HG02938 (cell line): ENCODE measurements around the gene CDH22.

Experiments used
- ATAC-seq: cut with Tn5 transposase; IDR thresholded peaks from one replicate; pipeline ENCODE4 v1.9.1; 2021; ENCODE audit warnings: mild to moderate bottlenecking, moderate library complexity; ENCODE audit not compliant: unreplicated experiment

Gene CDH22

DNA sequence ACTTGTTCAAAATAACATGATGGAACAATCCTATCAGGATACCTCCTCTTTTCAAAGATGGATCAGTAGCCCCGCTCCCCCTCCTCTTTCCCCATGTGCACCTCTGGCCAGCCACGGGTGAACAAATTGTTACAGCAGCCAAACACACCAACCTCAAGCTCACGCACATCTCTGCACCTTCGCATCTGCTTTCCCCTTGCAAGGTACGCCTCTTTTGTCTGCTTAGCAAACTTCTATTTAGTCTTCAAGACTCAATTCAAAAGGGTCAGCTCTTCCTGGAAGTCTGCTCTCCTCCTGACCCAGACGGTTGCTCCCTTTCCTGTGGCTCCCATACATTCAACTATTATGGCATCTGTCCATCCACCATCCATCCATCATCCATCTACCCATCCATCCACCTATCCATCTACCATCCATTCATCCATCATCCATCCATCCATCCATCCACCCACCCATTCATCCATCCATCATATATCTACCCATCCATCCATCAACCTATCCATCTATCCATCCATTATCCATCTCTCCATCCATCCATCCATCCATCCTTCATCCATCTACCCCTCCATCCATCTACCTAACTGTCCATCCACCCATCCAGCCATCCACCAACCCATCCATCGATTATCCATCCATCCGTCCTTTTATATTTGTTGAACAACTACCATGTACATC lies 36.3 kb upstream of the CDH22 start:
- ATAC-seq, result no peak

DNA sequence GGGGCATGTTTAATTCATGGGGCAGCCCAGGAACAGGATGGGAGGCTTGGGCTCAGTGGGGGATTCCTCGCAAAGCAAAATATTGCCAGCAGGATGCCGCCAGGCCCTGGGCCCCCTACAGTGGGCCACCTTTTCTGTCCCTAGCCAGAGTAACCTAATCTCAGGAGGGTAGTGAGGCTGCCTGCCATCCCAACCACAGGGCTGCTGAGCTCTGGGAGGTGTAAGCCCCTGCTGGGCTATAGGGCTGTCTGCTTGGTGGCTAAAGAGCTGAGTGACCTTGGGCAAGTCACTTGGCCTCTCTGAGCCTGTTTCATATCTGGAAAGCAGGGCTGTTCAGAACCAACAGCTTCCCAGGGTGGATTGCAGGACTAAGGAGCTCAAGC lies 35.7 kb upstream of the CDH22 start:
- ATAC-seq, result no peak

DNA sequence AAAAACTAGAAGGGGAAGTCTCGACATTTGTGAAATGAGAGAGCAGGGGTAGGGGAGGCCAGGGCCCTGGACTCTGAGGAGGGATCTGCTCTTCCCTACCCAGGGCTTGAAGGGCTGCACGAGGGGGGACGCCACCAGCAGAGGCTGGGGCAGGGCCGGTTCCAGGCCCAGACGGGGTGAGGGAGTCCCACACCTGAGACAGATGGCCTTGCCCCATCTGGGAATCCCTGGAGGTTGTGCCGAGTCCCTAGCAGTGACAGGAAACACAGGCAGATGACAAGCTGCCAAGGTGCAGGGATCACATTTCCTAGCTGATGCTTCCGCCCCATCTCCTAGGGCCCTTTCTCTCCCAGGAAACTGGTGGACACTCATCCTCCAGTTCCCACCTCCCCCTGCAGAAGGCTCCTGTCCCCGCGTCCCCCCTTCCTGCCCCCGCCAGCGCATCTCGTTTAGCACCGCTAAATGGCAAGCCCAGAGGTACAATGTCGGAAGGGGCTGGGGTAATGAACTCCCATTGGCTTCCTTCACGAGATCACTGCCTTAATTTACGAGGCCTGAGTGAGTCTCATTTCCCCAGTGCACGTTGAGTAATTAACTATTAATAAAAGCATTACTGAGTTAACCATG lies 35.2 kb upstream of the CDH22 start:
- ATAC-seq, result no peak

DNA sequence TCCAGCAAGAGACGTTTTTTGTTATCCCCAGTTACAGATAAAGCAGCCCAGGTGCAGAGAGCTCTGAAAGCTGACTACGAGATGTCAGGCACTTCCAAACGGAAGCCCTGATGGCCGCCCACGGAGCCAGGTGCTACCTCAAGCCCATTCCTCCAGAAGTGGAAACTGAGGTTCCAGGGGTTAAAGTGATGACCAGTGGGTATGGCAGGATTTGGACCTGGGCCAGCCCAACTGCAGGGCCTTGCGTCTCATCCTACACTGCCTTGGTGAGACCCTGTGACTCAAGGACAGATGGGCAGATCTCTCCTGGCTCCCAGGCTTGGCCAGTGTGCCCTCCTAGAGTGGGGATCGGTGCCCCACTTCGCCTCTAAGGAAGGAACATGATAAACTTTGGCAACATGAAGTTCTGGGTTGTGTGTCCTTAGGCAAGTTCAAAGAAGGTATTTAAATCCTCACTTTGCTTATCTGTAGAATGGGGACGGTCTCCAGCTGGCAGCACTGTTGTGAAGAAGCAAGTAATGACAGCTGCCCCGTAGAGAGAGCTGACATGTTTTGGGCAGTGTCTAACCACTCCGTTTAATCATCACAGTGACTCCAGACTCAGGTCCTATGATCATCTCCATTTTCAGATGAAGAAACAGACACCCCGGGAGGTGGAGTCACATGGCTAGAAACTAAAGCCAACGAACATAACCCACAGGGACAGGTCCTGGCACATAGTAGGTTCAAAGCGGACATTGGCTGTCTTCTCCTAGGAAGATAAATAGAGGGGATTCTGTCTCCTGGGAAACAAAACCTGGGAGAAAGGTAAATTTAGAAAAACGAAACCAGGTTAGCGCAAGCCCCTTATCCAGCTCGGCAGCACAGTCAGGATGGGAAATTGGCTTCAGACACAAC lies 34.4 kb upstream of the CDH22 start:
- no peak for ATAC-seq

DNA sequence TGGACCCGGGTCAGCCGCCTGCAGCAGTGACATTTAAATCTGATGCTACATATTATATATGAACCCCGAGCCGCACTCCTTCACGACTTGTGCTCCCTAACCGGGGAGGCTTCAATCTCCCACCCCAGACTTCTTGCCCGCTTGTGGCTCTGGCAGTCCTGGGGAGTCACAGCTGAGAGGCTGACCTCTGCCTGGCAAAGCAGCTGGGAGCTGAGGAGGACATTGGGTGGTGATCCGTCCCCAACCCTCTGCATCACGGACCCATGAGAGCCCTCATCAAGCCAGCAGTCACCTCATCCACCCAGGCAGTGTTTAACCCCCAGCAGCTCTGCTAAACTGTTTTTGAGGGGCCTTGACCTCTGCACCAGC lies 33.7 kb upstream of the CDH22 start:
- ATAC-seq, result no peak

DNA sequence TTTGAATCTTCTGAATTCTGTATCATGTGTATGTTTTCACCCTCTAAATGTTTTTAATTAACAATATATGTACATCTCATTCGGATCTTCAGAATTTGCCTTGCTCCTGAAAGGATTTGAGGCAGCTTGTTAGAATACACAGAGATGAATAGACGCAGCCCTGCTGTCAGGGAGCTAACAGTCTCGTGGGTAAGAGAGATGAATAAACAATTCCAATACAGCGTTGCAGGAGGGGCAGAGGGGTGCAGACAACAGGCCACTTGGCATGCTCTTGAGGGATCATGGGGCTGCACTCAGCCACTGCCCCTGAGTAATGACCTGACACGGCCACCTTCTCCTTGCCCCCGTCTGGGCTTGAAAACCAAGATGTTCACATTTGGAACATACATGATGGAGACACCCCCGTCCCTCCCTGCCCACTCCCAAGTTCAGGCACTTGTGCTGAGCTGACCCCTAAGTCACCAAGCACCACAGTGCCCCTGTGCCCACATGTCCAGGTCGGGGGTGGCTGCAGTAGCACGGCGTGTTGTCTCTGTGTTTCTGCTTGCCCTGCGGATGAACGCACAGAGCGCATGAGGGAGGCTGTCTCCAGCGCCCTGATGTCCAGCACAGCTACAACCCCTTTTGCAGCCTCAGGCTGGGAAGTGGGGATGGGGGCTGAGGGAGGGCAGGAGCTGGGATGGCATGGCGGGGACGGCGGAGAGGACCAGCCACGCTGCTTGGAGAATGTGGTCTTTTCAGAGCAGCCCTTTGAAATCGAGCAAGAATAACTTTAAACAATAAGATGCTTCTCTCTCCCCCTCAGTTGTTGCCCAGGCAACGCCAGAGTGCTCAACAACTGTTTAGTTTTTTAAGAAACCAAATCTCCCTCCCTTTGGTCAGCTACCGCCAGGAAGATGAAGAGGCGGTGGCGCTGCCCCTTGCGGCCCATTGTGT lies 33.0 kb upstream of the CDH22 start:
- no peak for ATAC-seq

DNA sequence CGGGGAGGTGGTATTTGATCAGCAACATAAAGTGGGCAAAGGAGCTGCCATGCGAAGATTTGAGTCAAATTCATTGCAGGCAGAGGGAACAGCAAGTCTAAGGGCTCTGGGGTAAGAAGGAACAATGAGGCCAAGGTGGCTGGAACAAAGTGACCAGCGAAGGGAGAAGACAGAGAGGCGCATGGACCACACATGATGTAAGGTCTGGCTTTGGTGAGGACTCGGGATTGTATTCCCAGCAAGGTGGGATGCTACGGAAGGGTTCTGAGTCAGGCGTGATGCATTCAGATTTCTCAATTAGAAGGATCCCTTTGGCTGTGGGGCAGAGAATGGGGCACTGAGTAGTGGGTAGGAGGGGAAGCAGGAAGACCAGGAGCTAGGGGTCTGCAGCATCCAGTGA lies 30.7 kb upstream of the CDH22 start:
- ATAC-seq, result no peak

DNA sequence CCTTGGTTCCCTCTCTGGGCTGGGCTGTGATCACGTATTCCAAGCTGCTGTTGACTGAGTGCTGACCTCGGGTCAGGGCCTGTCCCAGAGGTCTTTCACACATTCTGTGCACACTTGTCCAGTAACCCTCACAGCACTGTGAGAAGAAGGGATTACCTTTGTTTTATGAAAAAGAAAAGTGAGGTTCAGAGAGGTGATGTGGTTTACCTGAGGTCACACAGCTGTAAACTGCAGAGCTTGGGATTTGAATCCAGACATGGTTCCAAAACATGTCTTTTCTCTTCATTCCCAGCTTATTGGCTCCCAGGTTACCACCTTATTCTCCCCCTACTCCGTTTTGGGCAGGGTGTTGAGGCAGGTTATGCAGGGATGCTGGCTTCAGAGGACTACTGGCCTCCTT lies 28.4 kb upstream of the CDH22 start:
- no peak for ATAC-seq

DNA sequence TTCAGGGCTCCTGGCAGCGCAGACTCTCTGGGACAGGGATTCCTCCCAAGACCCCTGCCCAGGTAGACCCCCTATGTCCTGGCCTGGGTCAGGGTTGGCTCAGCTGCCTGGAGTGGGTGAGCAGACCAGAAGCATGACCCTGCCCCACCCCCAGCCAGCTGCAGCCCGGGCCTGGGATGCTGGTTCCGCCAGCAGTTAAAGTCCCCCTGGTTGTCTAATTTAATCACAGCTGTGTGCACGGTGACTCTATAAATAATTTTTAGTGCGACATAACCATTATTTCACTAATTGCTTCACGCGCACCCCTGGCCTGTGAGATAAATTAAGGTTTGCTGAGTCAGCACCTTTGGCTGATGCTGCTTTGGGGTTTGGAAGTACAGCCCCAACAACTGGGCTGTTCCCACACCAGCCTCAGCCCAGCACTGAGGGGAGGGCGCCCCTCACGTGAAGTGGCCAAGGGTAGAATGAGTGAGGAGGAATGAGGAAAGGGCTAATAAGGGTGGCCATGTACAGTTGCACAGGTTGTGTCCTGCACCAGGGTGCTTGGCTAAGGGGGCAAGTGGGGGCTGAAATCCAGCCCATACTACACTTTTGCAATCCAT lies 26.1 kb upstream of the CDH22 start:
- ATAC-seq, result no peak

DNA sequence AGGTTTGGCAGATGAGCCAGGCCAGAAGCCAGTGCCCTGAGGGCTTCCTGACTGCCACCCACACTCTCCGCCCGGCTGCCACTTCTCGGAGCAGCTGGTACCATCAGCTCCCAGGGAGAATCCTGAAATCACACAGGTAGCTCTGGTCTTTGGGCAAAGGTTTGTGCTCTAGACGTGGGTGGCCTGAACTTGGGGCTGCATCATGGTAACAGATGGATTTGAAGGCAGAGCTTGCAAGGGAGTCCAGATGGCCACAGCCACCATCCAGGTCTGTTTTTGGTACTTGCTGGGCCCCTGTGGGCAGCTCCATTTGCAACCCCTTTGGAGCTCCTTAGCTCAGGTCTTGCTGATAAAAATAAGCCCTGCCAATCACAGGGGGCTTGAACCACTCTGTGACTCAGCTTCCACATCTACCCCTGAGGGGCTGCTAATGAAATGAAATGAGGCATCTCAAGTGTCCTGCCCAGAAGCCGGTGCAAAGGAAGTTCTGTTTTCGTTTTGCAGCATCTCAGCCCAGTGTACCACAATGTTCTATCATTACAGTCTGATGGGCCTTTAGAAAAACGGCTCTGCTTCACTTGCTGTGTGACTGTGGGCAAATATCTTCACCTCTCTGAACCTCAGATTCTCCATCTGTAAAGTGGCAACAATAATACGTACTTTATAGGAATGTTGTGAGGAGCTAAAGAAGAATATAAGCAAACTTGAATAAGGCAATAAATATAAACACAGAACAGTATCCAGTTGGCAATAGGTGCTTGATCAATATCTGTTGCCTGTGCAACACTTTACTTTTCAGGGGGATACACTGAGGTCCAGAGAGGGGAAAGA lies 25.1 kb upstream of the CDH22 start:
- ATAC-seq, result no peak

DNA sequence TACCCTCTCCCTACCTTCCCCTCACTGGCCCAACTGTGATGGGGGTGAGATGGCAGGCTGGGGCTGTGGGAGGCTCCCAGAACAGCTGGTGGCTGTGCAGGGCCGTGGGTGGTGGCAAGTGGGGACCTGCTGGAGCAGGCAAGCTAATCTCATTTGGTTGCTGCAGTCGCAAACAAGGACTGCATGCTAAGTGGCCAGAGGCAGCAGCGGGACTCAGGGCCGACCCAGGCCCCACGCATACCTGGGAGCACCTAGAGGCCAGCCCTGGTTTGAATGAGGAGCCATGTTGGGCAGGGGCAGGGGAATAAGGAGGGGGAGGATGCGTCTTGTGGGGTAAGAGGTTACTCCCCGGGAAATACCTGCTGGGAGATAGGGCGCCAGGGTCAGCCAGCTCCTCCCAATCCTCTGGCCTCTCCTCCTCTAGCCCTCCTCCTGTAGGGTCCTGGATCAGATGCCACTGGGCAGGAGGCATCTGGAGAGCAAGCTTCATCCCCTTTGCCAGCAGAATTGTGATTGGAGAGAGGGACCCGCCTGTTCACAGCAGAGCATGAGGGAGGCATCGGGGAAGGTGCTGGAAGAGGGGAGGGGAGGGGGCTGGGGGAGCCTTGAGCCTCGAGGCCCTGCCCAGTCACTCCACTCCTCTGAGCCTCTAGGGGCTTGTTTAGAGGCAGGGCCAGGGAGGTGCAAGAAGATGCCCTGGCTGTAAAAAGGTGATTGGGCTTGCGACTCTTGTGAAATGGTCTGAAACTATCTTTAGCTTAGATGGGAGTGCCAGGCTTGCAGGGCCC lies 24.3 kb upstream of the CDH22 start:
- no peak for ATAC-seq

DNA sequence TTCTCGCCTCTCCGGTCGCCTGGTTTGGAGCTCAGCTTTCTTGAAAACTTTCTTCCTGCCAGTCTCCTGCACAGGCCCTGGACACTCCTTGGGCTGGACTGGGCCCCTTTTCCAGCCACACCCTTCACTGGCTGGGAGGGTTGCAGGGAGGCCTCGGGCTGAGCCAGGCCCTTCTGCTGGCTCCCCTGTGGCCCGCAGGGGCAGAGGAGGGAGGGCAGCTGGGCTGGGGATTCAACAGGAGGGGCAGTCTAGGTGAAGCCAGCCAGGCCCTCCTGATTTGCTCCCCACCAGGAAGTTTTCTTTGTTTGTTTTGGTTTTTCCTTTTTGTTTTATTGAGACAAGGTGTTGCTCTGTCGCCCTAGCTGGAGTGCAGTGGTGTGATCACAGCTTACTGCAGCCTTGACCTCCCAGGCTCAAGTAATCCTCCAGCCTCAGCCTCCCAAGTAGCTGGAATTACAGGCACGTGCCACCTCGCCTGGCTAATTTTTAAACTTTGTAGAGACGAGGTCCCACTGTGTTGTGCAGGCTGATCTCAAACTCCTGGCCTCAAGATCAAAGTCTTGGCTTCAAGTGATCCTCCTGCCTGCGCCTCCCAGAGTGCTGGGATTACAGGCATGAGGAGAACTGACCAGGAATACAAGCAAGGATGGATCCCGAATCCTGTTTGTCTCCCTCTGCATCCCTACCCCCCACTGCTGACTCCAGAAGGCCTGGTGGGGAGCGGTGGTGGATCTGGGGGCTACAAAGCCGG lies 23.5 kb upstream of the CDH22 start:
- ATAC-seq, result no peak

DNA sequence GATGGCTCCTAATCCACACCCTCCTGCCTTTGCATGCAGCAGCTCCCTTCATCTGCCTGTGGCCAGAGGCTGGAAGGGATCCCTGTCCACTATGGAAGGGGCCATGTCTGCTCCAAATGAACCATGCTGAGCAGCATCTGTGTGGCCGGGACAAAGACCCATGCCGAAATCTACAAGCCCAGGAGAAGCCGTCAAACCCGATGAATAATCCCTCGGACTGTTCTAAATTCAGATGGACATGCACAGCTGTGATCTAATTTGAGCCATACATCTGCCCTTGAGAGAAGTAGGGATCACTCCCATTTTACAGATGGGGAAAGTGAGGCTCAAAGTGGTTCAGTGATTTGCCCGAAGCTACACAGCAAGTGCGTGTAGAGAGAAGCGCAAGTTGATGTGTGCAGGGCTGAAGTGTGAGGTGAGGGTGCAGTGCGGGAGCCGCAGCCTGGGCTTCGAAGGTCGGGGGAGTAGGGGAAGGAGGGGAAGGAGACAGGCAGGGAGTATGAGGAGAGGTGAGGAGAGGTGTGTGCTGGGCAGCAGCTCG lies 22.6 kb upstream of the CDH22 start:
- no peak for ATAC-seq

DNA sequence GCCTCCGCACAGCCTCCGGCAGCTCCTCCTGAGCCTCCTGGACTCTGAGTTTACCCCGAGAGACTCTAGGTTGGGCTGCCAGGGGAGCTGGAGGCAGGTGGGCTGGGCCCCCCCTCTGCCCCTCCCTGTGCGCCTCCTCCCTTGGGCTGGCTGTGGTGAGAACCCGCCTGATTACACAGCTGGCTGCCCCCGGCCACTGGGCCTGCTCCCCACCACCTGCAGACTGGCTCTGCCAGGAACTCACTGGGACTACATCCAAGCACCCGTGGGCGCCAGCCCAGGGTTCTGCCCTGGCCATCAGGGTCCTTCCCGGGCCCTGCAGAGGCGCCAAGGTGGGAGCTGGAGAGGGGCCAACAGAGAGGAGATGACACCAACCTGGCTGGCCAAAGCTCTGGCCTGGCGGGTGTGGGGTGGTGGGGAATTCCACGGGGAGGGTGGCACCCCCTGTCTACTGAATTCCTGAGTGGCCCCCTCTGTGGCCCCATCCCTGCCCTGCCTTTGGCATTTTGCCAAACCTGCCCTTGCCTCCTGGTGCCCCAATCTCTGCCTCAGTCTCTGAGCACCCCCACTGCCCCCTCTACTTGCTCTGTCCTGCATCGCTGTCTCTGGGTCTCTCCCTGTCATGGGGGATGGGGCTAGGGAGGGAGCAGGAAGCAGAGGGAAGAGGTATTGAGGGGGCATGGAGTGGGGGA lies 21.9 kb upstream of the CDH22 start:
- ATAC-seq, result no peak

DNA sequence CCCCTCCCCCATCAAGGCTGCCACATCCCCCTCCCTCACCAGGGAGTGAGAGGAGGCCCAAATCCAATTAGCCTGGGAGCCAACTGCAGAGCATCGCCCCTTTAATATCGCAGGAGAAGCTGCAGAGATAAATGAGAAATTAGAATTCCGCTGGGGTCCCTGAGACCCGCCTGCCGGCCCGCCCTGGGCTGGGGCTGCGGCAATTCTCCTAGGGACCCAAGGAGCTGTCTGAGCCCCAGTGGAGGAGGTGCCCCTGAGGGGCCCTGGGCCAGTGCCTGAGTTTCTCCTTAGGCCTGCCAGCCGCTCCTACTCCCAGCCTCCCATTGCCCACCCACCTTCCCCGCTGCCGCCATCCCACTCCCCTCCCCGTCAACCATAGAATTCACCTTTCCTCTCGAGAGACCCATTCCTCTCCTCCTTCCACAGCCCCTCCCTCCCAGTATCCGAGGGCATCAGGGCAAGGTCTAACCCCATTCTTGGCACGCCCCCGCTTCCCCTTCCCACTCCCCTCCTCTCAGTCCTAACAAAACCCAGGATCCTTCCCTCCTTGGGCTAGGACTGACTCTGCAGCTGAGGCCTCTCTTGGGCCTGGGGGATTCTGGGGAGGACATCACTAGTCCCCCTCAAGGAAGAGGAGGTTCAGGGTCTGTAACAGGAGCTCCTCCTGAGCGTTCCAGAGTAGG lies 20.0 kb upstream of the CDH22 start:
- no peak for ATAC-seq

DNA sequence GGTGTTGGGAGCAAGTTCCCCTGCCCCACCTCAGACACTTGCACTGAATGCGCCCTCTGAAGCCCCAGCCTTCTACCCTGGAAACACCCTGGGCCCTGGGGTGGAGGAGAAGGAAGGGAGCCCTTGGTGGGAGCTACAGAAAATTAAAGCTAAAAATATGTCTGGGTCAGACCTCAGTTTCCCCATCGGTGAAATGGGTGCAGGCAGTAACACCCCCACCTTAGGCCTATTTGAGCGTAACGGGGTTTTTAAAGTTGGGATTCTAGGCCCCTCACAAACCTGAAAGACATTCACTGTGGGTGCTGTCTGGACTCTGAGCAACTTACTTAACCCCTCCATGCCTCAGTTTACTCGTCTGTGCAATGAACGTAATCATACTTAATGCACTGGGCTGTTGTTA lies 19.3 kb upstream of the CDH22 start:
- no peak for ATAC-seq

DNA sequence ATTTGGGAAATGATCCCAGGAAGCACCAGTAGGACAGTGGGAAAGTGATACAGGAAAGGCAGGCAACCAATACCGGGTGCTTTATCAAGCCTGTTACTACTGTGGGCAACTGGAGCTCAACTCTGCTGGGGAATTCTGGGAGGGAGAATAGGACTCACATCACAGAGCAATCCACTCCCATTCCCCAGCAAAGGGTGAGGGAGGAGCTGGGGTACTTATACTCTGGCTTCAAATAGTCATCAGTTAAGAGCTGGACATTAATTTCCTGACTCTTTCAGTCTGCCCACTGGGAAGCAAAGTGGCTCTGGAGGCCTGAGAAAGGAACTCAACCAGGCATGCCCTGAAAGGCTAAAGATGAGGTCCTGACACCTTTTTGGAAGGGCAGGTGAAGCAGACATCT lies 17.5 kb upstream of the CDH22 start:
- ATAC-seq, result no peak
